Activated gamma-delta T cell treated with Interleukin-2 at 50 U/mL for 16 hours (primary cell): Measurements from ENCODE around the gene EFNA1.

Source experiments
- DNase-seq: peaks from one replicate; pipeline ENCODE4 v3.0.0-alpha.2; 2020

Gene EFNA1, protein sequence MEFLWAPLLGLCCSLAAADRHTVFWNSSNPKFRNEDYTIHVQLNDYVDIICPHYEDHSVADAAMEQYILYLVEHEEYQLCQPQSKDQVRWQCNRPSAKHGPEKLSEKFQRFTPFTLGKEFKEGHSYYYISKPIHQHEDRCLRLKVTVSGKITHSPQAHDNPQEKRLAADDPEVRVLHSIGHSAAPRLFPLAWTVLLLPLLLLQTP

DNA sequence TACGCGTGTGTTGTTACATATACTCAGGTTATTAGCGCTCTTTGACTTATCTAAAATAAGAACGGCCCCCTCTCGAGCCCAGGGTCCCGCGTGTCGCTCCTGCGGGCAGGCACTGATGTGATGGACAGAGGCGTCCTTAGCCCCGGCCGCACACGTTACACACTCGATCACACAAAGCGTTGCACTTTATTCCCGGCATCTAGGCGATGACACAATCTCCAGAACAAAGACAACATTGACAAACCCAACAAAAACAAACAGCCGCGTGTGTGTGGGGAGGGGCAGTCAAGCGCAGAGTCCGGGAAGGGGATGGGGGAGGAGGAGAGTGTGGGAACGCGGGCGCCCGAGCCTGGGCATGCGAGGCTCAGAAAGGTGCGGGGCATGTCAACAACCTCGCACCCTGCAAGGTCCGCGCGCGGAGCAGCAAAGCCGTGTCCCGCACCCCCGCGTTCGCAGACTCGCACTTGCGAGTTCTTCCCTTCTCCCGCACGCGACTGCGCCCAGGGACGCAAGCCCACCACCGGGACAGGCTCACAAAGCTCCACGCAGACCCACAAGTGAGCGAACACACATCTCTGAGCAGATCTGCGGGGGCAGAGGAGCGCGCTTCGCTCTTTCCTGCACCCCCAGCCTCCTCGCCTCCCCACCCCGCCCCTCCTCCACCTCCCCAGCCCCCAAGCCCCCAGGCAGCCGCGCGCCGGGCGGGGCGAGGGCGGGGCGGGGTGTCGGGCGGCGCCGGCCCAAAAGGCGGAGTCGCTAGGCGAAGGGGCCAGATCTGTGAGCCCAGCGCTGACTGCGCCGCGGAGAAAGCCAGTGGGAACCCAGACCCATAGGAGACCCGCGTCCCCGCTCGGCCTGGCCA is at the start of gene EFNA1:
Gene EFNA1, plus strand, starts transcription at position 772 of the 862 bp plus-strand sequence. CDS start 102 bp downstream, outside the sequence.
- DNase-seq, result peak; percentile 34

DNA sequence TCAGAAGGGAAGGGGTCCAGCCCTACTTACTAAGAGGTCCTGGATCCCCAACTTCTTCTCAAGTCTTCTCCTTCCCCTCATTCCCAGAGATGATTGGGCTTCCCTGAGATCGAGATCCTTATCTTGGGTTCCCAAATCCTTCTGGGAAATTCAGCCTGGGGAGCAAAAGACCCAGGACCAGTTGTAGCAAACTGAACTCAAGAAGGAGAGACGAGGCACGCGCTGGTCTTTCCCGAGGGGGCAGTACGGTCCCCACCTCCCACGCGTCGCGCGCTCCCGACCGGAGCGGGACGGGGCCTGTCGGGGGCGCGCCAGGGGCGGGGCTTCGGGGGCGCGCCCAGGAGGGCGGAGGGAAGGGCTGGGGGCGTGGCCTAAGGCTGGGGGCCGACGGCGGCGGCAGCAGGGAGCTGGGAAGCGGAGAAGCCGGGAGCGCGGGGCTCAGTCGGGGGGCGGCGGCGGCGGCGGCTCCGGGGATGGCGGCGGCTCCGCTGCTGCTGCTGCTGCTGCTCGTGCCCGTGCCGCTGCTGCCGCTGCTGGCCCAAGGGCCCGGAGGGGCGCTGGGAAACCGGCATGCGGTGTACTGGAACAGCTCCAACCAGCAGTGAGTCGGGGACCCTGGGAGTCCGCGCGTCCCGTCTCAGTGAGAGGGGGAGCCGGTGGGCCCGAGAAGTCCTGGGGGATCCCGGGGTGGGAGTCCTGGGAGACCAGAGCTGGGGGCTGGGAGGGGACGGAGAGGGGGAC is 49.0 kb upstream of the EFNA1 start, which contains the start of gene EFNA3:
Gene EFNA3, plus strand, starts transcription at position 369 of the 741 bp plus-strand sequence. Its CDS starts 105 bp downstream, at position 474.
- peak; percentile 45 for DNase-seq

DNA sequence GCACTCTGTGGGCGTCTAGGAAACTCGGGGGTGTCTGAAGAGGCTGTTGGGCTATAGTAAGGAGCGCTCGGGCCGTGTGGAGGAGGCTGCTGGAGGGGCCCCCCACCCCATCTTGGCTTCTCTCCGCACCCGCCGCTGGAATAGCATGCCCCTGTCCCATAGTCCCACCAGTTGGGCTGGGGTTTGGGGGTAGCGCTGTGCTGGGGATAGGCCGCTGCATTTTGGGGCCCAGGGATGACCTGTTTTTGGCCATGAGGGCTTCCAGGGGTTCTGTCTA is 48.5 kb upstream of the EFNA1 start:
- DNase-seq, result no peak

DNA sequence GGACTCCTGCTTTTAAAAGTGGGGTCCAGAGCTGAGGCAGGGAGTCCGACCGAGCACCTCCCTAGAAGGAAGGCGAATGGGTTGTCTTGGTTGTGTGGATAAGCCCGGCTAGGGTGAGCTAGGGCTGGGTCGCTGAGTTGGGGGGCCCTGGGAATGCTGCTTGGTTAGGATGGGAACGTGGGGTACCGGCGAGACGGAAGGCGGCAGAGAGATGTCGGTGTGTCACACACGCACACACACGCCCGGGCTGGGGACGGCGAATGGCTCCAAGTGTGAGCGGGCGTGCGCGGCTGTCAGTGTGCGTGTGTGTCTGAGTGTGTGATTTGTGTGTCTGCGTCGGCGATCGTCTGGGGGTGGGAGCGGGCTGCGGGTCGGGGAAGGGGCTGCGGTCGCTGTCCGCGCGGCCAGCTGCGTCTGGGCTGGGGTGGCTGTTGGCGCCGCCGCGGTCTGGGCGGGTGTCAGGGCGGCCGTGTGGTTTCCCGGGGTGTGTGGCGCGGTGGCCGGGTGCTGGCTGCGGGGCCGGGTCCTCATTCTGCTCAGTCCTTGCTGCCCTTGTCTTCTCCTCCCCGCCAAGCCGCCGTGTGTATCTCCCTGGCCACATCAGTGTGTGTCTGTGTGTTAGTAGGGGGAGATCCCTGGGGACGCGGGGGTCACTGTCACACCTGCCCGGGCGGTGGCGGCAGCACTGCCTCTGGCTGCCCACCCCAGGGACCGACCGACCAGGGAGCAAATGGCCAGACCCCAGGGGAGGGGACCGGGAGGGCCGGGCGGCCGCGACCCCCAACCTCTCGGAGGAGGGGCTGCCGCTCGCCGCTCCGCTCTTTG is 48.0 kb upstream of the EFNA1 start:
- no peak for DNase-seq

DNA sequence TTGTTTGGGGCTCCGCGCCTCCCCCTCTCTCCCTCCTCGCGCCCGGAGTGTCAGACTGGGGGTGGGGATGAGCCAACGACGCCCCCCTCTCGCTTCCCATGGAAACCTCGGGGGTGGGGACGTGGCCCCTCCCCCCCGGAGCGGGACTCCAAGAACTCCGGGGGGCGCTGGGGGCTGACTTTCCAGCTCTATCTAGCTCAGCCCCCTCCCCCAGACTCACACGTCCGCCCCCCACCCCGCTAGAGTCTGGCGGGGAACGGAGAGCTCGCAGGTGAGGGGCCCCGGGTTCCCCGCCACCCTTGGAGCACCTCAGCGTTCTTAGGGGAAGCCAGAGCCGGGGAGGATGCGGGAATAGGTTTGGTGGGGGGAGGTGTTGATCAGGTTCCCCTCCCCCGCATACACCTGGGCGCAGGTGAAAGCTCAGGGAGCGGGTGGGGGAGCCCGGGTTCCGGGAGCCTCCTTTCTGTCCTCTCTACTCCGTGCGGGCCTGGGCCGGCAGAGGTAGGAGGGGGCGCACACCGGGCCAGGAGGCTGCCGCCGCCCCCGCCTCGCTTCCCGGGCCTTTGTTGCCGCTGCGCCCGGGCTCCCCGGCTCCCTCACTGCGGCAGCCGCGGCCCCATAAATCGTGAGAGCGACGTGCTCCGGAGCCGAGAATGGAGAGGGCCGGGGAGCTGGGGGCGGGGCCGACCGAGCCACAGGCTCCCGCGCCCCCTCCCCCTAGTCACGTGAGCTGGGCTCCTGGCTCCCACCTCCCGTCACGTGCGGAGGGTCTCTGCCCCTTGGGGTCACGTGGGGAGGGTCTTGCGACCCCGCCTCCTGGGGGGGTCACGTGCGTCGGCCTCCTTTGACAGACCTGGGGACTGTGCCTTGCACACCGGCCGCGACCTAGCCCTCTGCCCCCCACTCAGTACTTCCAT is 47.1 kb upstream of the EFNA1 start:
- no peak for DNase-seq

DNA sequence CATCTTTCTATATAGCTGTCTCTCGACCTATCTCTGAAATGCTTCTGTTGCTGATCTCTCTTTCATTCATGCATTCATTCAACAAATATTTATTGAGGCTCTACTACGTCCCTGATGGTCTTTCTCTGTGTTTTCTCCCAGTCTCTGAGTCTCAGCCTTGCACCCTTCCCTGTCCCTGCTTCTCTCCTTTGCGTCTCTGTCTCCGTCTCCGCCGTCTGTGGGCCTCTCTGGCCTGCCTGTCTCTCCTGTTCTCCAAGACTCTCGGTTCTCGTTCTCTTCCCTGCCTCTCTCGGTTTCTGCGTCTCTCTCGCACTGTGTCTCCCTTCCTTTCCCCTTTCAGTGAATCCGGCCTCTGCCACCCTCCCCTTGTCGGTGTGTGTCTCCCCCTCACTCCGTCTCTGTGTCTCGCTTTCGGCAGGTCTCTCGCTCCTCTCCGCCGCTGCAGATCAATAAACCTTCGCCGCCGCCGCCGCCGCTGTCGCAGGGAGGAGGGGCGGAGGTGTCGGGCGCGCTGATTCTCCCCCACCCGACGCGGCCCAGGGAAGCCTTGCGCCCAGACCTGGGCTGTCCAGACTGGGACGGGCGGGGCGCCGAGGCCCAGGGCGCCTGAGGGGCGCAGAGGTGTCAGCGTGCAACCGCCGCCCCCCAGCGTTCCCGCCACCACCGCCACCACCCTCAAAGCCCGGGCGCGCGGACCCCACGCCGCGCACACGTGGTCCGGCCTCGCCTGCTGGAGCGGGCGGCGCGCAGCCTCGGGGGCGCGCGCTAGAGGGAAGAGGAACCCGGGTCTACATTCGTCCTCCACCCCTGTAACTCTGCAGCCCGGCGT is 46.0 kb upstream of the EFNA1 start:
- no peak for DNase-seq

DNA sequence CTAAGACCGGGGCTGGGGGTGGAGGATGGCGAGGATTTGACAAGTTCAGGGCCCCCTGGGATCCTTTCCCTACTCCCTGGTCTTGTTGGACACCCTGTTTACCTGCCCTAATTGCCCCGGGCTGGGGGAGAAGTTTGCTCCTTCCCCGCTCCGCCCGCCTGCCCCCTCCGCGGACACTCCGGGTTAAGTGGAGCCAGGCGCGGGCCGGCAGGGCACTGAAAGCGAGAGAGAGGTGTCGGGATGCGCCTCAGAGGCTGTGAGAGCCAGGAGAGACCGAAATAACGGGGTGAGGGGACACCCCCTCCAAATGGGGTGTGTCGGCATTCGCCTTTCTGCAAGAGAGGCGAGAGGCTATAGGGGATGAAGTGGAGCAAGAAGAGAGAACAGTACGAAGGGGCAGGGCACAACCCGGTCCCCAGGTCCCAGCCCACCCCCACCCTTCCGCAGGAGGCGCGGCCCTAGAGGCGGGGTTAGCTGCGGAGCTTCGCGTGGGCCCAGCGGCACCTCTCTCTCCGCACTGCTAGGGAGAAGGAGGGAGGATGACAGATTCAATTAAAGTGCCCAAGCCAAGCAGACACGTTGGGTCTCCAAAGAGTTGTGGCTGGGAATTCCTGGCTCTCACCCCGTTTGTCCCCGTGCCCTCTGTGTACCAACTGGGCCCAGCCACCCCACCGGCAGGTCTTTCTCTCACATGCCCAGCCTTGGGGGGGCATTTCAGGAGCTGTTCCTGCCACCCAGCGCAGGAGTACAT is 45.2 kb upstream of the EFNA1 start:
- no peak for DNase-seq

DNA sequence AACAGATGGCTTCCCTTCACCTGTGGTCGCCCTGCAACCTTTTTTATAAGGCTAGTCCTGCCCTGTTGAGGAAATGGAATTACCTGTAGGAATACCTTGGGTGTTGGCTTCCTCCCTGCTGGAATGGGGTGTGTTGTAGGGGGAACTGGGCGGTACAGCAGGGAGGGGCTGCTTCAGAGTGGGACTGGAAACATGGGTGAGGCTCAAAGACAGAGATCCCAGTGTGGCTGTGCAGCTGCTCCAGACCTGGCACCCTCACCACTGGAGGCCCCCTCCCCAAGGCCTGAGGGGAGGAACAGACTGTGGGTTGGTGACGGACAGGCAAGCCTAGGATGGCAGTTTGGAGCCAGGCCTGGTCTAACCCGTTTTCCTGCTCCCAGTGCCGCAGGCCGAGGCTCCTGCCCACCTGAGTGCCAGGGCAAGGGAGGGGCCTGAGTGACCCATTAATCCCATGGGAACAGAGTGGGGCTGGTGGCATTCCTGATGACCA is 44.6 kb upstream of the EFNA1 start:
- no peak for DNase-seq

DNA sequence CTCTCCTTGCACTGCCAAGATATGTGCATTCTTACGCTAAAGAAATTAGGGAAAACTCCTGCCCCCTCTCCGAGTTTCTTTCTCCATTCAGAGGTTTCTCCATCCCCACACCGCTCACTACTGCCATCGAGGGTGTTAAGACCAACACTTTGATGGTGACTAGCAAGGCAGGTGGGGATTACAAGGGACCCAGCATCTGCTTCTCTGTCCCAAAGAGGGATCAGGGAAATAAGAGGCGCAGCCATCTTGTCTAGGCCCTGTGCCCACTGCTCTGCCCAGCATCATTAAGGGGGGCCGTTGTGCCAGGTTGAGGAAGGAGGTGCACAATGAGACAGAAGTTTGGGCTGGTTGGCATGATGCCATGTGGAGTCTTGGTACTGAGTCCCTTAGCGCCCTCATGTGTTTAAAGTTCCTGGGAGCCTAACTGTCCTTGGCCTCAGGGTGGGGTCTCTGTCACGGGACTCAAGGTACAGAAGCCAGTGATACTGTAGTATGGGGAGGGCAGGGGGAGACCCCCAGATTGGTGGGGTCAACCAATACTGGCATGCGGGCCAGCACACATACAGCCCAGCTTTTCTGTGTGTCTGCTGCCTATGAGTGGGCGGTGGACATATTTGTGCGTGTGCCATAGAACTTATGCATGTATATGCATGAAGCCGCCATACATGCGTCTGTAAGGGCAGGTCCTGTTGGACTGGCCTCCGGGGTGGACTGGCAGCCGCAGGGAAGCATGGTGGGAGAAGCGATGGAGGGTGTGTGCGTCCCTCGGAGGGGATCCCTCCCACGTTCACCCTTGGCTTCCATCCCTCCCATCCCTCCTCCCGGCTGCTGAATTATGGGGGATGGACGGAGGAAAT is 43.6 kb upstream of the EFNA1 start:
- no peak for DNase-seq

DNA sequence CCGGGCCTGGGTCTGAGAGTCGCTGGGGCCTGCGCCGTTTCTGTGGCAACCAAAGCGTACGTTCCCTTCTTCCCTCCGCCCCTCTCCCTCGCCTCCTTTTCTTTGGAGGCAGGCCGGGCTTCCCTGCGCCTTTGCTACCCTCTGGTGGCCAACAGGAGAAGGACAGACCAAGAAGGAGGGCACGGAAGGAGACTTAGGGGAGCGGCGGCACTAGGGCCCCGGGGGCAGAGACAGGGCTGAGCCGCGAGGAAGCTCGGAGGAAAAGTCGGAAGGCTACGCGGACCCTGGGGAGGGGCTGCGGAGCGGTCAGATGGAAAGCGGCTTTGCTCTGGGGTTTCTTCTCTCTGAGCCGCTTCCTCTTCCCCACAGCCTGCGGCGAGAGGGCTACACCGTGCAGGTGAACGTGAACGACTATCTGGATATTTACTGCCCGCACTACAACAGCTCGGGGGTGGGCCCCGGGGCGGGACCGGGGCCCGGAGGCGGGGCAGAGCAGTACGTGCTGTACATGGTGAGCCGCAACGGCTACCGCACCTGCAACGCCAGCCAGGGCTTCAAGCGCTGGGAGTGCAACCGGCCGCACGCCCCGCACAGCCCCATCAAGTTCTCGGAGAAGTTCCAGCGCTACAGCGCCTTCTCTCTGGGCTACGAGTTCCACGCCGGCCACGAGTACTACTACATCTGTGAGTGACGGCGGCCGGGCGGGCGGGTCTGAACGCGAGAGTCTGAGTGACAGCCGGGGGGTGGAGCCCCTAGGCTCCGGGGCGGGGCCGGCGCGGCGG is 42.8 kb upstream of the EFNA1 start:
- DNase-seq, result peak; percentile 89

DNA sequence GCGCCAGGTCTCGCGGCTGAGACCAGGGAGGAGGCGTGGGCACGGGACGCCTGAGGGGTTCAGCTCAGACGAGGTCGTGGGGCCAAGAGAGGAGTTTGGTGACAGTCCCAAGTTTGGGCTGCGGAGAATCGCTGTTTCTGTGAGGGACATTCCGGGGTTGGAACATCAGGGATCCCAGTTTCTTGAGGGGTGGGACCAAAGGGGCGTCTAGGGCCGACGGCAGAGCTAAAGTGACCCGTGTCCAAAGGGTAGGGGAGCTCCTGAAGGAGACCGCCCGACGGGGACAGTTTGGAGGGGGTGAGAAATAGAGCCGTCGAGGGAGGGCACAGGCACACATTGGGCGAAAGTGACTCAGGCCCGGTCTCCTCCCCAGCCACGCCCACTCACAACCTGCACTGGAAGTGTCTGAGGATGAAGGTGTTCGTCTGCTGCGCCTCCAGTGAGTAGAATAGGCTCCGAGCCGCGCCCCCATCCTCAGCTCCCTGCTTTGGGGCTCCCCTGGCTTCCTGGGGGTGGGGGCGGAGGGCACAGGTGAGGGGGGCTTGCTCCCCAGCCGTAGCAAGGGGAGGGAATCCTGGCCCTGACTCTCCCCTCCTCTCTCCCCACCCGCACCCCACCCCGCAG is 42.1 kb upstream of the EFNA1 start:
- DNase-seq, result peak; percentile 64

DNA sequence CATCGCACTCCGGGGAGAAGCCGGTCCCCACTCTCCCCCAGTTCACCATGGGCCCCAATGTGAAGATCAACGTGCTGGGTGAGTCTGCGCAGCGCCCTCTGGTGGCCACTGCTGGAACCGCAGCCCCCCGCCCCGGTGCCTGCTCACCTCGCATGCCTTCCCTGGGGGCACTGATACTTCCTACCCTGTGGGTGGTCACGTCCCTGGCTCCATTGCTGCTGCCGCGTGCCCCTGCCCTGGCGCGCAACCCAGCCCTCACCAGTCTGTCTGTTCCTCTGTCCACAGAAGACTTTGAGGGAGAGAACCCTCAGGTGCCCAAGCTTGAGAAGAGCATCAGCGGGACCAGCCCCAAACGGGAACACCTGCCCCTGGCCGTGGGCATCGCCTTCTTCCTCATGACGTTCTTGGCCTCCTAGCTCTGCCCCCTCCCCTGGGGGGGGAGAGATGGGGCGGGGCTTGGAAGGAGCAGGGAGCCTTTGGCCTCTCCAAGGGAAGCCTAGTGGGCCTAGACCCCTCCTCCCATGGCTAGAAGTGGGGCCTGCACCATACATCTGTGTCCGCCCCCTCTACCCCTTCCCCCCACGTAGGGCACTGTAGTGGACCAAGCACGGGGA is 41.4 kb upstream of the EFNA1 start:
- peak; percentile 82 for DNase-seq

DNA sequence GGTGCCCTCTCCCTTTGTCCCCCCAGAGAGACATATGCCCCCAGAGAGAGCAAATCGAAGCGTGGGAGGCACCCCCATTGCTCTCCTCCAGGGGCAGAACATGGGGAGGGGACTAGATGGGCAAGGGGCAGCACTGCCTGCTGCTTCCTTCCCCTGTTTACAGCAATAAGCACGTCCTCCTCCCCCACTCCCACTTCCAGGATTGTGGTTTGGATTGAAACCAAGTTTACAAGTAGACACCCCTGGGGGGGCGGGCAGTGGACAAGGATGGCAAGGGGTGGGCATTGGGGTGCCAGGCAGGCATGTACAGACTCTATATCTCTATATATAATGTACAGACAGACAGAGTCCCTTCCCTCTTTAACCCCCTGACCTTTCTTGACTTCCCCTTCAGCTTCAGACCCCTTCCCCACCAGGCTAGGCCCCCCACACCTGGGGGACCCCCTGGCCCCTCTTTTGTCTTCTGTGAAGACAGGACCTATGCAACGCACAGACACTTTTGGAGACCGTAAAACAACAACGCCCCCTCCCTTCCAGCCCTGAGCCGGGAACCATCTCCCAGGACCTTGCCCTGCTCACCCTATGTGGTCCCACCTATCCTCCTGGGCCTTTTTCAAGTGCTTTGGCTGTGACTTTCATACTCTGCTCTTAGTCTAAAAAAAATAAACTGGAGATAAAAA is 40.7 kb upstream of the EFNA1 start:
- no peak for DNase-seq

DNA sequence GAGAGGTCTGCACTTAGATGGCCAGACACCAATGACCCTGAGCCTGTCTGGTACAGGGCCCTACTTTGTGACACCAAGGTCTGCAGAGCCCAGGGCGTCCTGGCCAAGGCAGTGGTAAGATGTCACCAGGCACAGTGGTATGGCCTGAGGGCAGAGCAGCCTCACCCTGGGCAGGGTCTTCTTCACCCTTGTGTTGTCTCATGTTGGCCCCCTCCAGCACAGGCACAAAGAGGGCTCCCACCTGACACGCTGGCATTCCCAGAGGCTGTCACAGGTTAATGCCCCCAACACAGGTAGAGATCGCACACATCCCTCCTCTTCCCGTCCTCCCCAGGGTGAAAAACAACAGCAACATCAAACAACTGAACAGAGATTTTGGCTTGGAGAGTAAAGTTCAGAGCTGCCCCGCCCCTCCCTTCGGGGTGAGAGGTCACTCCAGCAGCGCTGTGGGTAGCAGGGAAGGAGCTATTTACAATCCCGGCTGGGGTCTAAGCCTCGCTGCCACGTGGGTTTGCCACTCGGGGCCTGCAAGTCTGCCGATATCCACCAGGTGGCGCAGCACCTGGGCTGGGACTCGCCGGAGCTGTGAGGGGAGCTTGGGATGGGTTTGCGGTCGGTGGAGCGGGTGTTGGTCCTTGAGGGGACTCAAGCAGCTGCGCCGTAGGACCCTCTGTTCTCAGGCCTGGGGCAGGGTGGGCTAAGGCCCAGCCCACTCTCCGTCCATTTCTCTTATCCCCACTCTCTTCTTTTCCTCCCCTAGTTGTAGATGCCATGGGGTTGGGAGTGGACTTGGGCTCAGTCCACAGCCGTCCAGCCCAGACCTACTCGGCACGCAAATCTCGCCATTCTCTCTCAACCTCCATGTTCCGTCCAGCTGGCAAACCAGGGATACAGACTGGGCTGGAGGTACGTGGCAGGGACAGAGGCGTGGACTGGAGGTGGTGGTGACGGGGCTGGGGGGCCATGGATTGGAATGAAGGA is 36.3 kb upstream of the EFNA1 start:
- DNase-seq, result peak; percentile 79

DNA sequence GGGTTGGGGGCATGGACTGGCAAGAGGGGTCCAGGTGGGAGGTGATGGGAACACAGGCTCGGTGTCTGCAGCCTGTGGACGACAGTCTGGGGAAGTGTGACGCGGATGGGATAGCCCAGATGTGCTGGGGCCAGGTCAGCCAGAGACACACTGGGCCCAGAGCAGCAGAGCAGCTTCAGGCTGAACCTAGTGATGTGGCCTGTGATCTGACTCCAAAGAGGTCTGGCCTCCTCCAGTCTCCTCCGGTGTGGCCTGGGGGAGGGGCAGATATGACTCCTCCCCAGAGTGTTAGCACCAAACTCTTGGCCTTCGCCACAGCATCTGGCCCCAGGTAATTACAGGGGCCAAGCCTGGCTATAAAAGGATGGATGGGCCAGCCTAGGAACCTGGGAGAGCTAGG is 35.5 kb upstream of the EFNA1 start:
- no peak for DNase-seq
